NK-92 (cell line): ENCODE results near the gene RHOU.
"Not testable (repeated sequence)": the region's sequence is repeated elsewhere in the genome, so short reads cannot be mapped to it uniquely, and the experiment has no call there.

Experiments used
- DNase-seq: peaks from one replicate; lab custom pipeline; 2025; ENCODE audit not compliant: unreplicated experiment; lab: John Stamatoyannopoulos, UW

The RHOU gene

GRCh38 chr1:228755800-228756199 is 20.5 kb downstream of the RHOU start:
- no peak for DNase-seq

- no peak for DNase-seq
Observed at GRCh38 chr1:228756457-228756856, 21.2 kb downstream of the RHOU start.

DNA sequence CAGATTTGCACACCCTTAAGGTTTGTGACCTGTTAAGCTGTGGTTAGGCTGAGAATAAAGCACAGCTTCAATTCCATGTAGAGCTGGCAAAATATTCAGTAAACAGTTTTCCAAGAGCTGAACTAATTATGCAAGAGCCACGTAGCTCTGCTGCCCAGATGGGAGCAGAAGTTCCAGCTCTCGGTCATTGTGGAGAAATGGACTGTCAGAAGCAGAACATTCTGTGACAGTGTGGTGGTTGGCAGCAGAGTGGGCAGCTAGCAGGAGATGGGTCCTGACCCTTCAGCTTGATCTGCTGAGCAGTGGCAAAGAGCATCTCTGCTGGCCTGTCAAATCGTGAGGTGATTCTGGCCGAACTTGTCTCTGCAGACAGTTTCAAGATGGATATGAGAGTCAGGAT is 23.2 kb downstream of the RHOU start:
- DNase-seq, result no peak

DNA sequence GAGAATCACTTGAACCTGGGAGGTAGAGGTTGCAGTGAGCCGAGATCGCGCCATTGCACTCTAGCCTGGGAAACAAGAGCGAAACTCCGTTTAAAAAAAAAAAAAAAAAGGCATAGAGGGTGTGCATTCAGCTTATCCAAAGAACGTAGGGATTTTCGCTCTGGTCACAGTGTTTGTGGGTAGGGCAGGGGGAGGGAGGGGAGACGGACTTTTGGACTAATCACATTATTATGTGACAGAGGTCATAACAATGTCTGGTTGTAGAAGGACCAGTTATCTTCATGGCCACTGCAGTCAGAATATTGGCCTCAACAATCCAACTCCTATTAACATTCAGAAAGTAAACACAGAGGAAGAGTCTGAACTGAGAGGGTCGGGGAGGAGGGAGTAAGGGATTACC is 25.7 kb downstream of the RHOU start:
- no peak for DNase-seq

GRCh38 chr1:228763561-228763960 is 28.3 kb downstream of the RHOU start:
- DNase-seq, result no peak

DNA sequence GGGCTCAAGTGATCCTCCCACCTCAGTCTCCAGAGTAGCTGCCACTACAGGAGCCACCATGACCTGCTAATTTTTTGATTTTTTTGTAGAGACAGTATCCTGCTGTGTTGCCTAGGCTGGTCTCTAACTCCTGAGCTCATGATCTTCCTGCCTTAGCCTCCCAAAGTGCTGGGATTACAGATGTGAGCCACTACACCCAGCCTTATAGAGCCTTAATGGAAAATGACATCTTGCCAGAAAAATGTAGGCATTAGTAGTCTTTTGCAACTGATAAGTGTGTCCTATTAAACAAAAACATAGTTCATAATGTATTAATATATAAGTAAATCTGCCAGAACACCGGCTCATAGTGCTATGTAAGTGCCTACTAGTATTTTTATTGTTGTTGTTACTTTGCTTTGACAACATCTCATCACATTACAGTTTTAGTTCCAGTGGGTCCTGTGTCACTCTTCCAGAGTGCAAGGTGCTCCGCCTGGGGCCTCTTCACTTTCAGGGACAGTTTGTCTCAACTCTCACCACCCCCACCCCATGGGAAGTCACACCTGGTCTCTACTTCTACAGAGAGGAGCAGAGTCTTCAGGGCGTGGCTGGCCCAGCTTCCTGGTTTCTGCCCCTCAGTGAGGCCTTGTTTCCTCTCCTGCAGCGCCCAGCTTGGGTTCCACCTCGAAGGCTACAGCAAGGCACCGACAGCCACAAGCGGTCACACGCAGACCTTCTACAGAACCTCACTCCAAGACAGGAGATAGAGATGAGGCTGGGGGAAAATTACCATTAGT is 30.1 kb downstream of the RHOU start:
- DNase-seq, result no peak

DNA sequence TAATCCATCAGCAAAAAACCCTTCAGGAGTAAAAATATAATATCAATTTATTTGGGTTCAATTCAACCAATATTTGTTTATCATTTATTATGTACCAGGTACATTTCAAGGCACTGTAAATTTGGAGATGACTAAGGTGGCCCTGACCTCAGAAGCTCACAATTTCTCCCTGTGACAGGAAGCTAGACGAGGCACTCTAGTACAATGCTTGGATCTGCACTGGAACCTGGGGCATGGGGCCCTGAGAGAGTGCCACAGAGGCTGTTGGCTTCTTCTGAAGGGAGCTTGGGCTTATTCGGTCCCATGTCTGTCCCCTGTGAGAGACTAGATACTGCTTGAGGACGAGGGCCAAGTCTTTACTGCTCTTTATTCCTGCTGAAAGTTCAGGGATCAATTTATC is 31.5 kb downstream of the RHOU start:
- DNase-seq, result no peak

GRCh38 chr1:228767636-228768354 is 32.5 kb downstream of the RHOU start:
- no peak for DNase-seq

DNA sequence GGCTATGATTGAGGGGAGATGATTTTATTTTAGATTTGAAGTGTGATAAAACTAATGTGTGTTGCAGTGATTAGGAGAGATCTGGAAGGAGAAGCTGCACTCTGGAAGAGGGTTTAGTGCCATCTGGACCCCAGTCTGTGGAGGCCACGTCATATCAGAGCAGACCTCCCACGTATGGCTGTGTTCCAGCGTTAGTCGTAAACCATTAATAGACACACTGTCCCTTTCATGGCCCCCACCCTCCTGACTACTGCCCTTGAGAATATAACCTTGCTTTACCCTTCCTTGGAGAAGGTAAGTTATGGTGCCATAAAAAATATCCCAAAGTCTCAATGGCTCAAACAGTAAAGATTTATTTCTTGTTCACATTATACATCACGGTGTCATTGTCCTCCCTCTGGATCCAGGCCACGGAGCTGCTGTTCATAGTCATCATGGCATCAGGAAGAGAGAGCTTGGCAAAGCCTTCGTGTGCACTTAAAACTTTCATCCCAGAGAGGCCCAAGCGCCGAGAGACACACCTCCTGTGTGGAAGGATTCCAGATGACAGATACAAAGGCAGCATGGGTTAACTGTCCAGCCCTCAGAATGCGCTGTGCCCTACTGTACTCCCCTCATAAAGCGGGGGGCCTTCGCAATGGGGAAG is 33.2 kb downstream of the RHOU start:
- DNase-seq, result no peak

GRCh38 chr1:228770779-228771223 is 35.5 kb downstream of the RHOU start:
- DNase-seq, result no peak

- no peak for DNase-seq
Observed at GRCh38 chr1:228772516-228773212, 37.4 kb downstream of the RHOU start.

DNA sequence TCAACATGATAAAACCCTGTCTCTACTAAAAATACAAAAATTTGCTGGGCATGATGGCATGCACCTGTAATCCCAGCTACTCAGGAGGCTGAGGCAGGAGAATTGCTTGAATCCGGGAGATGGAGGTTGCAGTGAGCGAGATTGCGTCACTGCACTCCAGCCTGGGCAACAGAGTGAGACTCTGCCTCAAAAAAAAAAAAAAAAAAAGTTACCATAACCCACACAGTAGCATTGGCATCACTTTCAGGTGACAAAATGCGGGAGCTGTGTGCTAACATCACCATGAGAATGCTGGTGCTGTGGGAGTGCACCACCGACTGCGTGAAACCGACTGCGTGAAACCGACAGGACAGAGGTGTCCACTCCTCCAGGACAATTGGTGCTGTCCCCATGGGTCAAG is 40.7 kb downstream of the RHOU start:
- DNase-seq, result not testable (repeated sequence)

DNA sequence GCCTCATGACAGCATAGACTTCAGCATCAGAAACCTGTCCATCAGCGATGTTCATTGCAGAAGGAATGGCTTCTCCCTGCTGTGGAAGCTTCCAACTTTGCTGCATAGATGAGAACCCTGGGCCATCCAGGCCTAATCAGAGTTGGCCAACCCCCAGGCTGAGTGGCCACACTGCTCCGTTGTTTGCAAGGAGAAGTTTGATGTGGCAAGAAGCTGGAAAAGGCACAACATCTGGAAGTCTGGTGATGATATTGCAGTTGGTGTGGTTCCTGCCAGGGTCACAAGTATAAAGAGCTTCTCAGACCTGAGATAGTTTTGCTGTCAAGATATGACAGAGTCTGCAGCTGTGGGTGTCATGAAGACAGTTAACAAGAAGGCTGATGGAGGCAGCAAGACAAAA is 41.2 kb downstream of the RHOU start:
- no peak for DNase-seq

DNA sequence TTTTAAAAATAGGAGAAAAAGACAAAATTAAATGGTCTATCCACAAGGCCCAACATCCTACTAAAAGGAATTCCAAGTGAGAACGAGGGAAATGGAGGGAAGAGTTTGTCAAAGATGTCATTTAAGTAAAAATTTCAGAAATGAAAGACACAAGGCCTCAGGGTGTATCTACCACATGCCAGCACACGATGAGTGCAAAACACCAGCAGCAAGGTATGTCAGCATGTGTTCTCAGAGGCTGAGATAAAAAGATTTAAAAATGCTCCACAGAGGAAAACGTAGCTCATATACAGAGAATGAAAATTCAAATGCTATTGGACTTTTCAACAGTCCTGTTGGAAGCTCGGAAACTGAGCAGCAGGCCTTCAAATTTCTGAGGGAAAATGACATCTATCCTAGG is 42.0 kb downstream of the RHOU start:
- no peak for DNase-seq

GRCh38 chr1:228778026-228778425 is 42.7 kb downstream of the RHOU start:
- DNase-seq, result no peak

DNA sequence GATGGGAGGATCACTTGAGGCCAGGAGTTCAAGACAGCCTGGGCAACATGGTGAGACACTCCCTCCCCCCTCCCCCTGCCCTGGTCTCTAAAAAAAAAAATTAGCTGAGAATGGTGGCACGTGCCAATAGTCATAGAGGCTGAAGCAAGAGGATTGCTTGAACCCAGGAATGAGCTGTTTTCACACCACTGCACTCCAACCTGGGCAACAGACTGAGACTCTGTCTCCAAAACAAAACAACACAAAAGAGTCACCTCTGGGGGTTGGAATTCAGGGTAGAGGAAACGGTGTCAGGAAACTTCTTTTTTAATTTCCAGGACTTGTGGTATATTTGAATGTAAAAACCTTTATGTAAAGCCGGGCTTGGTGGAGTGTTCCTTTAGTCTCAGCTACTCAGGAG is 43.2 kb downstream of the RHOU start:
- no peak for DNase-seq

GRCh38 chr1:228778961-228779360 is 43.7 kb downstream of the RHOU start:
- DNase-seq, result no peak

DNA sequence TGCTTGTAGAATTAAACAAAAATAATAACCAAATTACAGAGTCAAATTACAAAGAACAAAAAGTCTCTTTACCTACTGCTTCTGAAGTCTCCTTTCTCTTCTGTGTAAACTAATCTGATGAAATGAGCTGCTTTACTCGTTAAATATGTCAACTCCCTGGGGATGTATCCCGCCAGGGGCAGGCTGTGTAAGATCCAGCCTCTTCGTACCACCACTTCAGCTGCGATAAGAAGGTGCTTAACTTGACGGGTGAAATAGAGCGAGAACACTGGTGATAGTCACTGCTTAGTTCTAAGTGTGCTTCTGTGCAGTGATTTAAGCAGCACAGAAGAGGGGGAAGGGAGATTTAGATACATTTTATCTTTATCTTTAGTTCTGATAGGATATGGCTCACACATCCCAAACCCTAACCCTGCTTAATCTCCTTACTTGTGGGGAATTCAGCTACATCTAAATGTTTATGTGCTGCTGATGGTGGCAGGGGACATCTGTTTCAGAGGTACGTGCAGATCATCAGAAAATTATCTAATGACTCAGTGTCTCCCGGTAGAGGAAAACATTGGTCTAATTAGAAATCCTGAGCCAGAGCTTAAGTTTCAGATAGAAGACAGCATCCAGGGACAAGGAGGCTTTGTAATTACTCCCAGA is 46.0 kb downstream of the RHOU start:
- DNase-seq, result no peak

GRCh38 chr1:228781809-228782661 is 46.8 kb downstream of the RHOU start:
- DNase-seq, result no peak
